Germinal center (tissue), 1 donor: Measurements from ENCODE around the gene STIM1.
"Not testable (repeated sequence)": the region's sequence is repeated elsewhere in the genome, so short reads cannot be mapped to it uniquely, and the experiment has no call there.

Experiments
- DNase-seq: peaks from one replicate; pipeline ENCODE4 v3.0.0; 2012; ENCODE audit warnings: mixed read lengths, low spot score

Gene STIM1

DNA sequence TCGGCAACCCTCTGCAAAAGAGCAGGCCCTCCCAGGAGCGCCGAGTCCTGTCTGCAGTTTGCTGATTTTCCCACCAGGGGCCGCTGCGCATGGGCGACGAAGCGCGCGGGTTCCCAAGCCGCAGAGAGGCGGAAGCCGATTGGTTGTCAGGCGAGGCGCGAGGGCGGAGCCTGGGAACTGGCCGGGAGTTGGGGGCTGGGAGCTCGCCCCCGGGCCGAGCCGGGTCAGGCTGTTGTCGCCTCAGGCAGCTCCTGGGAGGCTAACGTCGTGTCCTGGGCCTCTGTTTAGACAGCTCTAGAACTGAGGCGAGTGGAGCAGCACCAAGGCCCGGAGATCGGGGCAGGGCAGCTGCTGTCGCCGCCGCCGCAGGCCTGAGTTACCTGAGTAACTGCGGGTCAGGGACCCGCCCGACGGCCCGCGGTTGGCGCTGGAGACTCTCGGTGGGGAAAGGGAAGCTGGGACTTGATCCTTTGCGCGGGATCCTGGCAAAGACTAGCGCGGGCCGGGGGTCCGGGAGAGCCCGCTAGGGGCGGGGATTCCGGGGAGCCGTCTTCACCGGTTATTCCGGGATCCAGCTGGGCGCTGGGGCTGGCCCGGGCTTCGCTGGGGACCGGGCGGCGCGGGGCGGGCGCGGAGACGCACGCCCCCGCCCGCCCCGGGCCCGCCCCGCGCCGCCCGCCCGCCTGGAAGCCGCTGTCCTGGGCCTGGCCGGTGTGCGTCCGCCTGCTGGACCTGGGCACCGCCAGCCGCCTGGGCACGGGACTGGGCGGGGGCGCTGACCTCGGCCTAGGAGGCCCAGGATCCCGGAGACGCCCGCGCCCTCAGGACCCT is at the start of gene STIM1:
Gene STIM1, plus strand, starts transcription at position 688 of the 831 bp plus-strand sequence. CDS start 607 bp downstream, outside the sequence.
- DNase-seq, result peak; percentile 92

DNA sequence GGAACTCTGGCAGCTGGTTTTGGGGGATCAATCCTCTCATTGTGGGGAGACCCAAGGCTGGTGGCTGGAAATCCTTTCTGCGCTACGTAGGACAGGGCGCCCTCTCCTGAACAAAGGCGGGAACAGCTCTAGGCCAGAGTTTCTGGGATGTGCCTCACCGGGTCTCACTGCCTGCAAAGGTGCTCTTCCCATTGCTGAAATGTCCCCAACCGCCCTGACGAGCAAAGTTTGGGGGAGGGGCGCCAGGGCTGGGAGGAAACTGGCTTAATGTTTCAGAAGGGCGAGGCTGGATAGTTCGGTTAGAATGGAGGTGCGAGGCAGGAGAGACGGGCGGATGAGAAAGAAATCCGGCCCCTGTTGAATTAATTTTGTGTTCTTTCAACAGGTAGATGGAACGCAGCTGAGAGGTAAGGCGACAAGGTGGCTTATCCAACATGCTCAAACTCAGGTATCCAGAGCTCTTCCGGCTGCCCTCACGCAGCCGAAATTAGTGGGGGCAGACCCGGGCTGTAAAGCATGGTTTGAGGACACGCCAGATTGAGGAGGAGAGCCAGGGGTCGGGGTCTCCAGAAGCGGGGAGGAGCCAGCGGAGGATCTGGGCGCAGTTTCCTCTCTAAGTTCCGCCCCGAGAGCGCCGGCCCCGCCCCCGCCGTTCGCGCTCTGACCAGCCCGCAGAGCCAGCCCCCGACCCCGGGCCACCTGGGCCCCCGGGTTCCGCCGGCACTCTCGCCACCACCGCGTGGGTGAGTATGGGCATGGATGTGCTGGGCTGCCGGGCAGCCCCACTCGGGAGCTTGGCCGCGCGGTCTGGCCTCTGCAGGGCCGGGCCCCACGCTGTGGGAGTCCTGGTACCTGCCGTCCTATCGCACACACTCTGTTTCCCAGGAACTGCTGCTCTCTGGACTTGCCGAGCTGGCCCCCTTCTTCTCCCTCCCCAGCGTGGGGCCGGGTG is 47.3 kb upstream of the STIM1 start, which contains the start of gene PGAP2:
Gene PGAP2, plus strand, starts transcription at position 652 of the 952 bp plus-strand sequence. CDS start 2,700 bp downstream, outside the sequence.
- peak; percentile 80 for DNase-seq

DNA sequence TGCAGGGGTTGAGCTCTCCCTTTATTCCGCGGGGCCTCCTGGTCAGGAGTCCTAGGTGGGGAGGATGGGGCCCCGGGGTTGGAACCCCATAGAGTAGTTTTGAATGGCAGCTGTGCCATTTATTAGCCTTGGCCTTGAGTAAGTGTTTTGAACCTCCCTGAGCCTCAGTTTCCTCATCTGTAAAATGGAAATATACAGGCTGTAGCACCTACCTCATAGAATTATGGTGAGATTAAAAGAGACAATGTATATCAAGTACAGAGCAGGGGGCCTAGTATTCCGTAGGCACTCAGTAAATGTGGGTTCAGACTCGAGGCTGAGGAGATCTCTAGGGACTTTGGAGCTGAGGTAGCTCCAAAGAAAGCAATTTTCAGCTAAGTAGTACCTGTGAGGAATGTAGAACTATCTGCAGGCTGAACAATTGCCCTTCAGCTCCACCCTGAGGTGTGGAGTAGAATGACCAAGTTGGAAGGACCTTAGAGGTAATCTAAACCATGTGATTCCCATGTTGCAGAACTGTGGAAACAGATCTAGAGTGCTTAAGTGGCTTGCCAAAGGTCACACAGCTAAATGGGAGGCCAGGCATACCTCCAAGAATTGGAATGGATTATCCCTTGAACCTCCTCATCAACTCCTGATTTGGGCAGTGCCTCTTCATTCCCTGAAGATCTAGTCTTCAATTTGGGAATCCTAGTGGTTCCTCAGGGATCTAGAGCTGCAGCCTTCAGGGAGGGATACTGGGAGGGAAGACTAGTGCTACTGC is 46.4 kb upstream of the STIM1 start:
- DNase-seq, result peak; percentile 76

DNA sequence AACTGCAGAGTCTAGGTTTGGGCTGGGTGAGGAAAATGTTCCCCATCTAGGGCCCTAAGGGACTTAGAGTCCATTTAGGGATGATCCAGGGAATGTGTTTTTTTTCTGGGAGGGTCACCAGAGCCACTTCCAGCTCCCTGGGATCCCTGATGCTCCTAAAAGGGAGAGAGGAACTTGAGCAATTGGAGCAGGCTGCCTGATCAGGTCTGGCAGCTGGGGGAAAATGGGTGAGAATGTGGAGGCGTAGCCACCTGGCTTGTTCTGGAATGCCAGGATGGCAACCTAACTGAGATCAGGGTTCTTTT is 45.9 kb upstream of the STIM1 start:
- no peak for DNase-seq

DNA sequence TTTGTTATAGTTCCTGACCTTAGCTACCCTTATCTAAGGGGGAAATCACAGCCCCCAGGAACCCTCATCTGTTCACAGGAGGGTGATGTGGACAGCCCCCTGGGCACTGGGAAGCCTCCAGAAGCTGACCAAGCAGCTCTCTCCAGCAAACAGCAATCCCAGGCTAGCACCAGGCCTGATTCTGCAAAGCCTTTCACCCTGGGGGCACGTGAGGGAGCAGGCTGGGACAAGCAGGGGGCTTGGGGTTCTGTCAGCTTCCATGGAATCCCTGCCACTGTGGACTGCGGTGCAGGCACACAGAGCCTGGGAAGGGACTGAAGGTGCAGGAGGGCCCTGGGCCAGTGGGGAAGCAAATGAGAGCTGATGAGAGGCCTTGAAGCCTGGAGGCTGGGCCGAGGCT is 45.0 kb upstream of the STIM1 start:
- DNase-seq, result no peak

DNA sequence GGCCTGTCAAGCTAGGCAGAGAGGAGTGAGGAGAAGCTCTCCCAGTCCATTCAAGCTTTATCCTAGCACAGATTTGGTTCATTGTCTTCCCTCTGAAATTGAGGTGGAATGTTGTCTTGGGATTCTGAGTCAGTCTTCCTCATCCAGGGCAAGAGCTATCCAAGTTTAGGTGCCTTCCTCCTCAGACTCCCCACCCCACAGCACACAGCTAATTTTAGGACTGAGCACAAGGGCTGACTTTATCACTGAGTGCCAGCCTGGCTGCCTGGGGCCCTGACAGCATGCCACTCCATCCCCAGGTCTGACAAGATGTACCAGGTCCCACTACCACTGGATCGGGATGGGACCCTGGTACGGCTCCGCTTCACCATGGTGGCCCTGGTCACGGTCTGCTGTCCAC is 44.5 kb upstream of the STIM1 start:
- DNase-seq, result no peak

DNA sequence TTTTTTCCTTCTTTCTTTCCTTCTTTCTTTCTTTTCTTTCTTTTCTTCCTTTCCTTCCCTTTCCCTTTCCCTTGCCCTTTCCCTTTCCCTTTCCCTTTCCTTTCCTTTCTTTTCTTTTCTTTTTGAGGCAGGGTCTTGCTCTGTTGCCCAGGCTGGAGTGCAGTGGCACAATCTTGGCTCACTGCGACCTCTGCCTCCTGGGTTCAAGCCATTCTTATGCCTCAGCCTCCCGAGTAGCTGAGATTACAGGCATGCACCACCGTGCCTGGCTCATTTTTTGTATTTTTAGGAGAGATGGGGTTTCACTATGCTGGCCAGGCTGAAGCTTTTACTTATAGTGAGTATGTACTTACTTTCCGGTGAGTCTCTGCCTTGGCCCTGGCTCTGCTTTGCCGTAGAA is 40.6 kb upstream of the STIM1 start:
- not testable (repeated sequence) for DNase-seq

DNA sequence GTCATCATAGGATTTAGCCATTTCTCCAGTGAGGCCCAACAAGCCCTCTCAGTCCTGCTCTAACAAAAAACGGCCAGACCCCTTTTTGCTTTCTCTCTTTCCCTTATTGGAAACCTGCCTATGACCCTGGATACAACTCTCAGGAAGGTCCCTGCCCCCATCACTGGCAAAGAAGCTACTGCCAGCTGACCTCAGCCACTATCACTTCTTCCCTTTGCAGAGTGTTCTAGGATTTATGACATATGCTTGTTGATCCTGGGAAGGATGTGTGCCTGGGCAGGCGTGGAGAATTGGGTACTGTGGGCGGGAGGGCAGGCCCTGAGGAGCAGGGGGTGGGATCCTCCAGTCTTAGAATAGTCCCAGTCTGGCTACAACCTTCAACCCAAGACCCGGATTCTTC is 39.6 kb upstream of the STIM1 start:
- no peak for DNase-seq

DNA sequence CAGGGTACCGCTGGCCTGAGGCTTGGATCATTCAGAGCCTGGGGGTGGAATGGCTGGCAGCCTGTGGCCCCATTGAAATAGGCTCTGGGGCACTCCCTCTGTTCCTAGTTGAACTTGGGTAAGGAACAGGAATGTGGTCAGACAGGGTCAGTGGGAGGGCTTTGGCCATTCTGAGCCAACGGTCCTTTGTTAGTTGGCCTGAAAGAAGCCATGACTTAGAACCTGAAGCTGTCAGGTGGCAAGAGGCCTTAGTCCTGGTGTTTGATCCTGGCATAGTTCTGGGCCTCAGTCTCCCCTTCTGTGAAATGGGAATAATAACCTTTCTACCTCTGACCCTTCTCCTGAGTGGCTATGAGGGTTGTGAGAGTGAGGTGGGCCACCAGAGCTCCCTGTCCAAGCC is 38.8 kb upstream of the STIM1 start:
- no peak for DNase-seq

DNA sequence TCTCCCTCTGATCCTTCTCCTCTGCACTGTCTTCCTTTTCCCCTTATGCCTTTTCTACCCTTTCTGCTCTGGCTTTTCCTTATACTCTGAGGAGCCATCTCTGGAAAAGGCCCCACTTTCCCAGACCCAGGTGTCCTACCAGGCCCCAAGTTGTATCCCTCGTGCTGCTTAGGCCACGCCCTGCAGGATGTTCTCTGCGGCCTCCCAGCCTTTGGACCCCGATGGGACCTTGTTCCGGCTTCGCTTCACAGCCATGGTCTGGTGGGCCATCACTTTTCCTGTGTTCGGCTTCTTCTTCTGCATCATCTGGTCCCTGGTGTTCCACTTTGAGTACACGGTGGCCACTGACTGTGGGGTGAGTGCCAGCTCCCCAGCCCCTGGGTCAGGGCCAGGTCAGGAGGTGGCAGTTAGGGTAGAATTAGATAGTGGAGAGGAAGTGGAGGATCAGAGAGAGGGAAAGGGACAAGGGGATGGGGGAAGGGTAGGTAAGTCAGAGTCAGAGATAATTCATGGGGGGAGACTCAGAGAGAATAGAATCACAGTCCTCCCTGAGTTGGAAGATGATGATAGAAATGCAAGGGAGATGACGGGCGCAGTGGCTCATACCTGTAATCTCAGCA is 38.2 kb upstream of the STIM1 start:
- DNase-seq, result no peak

DNA sequence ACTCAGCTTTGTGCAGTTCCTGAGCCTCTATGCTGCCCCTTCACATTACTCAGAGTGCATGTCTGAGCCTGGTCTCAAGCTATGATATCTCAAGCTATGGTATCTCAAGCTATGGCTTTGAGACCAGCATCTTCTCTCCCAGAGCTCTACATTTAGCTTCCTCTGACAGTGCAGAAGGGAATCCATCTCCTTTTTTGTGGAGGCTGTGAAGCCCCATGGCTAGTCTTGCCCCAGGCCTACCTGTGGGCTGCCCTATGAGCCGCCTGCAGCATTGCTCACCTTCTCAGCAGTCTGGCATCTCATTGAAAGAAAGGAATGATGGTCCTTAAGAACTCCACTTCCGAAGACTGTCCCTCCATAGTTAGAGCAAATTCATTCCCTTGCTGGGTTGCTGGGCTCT is 34.5 kb upstream of the STIM1 start:
- DNase-seq, result no peak

DNA sequence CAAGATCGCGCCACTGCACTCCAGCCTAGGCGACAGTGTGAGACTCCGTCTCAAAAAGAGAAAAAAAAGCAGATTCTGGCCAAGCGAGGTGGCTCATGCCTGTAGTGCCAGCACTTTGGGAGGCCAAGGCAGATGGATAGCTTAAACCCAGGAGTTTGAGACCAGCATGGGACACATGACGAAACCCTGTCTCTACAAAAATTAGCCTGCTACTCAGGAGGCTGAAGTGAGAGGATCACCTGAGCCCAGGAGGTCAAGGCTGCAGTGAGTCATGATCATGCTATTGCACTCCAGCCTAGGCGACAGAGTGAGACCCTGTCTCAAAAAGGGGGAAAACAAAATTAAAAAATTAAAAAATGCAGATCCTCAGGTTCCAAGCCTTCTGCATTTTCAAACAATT is 33.2 kb upstream of the STIM1 start:
- no peak for DNase-seq

DNA sequence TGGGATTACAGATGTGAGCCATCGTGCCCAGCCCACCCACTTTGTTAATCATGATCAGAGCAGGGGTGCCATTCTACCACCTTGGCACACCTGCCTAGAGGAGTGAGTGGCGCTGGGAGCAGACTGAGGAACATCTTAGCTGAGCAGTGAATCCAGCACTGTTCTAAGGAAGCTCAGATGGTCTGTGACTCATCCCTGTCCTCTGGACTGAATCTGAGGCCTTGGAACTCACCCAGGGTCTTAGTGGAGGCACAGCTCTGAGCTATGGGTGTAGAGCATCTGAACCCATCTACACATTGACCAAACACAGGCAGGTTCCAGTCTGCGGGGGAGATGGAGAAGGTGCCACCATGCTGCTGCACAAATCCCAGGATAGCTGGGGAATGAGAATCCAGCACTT is 32.2 kb upstream of the STIM1 start:
- no peak for DNase-seq

DNA sequence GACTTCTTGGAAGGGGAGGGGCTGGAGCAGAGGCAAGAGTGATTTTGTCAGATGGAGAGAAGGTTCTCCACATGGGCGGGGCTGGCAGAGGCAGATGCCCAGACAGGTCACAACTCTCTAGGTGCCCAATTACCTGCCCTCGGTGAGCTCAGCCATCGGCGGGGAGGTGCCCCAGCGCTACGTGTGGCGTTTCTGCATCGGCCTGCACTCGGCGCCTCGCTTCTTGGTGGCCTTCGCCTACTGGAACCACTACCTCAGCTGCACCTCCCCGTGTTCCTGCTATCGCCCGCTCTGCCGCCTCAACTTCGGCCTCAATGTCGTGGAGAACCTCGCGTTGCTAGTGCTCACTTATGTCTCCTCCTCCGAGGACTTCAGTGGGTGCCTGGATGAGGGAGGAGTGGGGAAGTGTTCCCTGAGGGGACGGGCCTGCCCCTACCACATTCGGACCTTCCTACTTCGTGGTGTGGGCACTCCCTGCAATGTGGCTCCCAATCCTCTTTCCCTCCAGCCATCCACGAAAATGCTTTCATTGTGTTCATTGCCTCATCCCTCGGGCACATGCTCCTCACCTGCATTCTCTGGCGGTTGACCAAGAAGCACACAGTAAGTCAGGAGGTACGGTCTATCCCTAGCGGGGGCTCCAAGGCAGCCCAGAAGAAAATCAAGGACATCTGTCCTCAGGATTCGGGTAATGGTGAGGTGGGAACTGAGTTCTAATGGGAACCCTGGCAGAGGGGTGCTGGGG is 31.5 kb upstream of the STIM1 start:
- DNase-seq, result no peak

DNA sequence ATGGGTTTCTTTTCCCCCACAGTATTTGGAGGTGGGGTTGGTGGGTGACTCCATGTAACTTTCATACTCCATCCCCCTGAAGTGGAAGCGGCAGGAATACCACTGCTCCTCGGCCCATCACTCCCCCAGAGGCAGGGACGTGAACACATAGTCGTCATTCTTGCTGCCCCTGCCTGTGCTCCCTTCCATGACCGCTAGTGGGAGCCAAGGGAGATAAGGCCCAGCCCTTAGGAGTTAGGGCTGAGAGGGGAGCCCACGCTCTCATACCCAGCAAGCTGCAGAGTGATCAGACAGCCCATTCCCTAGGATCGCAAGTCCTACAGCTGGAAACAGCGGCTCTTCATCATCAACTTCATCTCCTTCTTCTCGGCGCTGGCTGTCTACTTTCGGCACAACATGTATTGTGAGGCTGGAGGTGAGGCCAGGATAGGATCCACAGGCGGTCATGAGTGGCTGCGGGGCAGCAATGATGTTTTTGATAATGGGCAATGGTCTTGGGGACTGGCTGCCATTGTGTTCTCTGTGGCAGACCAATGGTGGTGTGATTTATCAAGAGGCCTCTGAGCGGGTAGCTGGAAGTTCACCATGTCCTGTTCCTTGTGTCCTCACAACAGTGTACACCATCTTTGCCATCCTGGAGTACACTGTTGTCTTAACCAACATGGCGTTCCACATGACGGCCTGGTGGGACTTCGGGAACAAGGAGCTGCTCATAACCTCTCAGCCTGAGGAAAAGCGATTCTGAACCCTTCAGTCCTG is 30.6 kb upstream of the STIM1 start:
- DNase-seq, result peak; percentile 82

DNA sequence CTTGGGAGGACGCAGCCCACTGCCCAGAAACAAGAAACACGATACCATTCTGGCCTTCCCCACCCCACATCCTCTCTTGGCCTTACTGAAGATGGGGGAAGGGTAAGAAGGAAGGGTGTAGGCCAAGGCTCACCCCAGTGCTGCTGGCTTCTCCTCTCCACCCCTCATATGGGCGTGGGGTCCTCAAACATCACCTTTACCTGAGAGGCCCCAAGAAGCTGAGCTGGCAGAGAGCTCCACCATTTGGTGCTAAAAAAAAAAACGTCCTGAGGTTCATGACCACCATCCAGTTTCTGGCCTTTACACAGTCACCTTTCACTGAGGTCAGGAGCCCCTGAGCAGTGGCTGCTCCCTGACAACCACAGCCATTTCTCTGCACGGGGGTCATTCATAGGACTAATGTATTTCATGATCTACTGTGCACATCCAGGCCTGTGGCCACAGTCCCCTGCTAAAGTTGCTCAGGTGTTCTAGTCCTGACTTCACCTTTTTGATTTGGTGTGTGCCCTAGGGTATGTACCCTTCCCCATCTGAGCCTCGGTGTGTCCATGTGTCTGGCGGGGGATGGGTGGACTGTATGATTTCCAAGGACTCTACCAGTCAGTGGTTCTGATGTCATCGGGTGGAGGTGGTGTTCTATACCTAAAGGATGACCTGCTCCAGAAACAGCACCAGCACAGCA is 29.9 kb upstream of the STIM1 start:
- DNase-seq, result no peak

DNA sequence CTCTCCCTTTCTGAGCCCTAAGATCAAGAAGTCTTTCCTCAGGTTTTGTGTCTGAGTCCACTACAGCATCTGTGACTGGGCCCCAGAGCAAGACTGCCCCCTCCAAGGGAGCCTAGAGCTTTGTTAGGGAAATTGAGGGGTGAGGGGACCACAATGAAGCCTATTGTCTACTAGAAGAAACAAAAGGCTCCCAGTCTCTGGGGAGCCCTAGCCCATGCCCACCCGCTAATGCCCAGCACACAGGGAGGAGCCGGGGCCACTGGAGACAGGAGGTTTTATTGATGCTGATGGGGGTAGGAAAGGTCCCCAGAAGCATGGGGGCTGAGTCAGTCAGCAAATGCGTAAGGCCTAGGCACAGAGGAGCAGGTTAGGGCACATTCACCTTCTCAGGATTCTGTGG is 28.7 kb upstream of the STIM1 start:
- DNase-seq, result no peak

DNA sequence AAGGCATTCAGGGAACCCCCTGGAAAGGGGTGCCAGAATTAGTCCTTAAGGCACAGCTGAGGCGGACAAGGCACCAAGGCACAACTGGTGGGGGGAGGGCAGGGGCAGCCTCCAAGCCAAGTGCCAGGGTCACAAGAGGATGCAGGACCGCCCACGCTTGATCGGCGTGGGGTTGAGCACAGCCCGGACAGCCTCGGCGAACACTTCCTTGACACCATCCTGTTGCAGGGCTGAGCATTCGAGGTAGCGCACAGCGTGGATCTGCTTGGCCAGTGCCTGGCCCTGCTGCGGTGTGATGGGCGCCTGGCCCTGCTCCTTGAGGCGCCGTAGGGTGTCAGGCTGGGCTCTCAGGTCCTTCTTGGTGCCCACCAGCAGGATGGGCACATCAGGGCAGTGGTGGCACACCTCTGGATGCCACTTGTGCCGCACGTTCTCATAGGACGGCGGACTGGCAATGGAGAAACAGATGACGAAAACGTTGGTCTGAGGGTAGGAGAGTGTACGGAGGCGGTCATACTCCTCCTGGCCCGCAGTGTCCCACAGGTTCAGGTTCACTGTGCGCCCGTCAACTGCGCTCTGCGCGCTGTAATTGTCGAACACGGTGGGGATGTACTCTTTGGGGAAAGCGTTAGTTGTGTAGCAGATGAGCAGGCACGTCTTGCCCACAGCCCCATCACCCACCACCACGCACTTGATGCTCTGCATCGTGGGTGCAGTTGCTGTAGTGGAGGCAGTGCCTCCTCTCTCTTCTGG is 27.9 kb upstream of the STIM1 start:
- no peak for DNase-seq

DNA sequence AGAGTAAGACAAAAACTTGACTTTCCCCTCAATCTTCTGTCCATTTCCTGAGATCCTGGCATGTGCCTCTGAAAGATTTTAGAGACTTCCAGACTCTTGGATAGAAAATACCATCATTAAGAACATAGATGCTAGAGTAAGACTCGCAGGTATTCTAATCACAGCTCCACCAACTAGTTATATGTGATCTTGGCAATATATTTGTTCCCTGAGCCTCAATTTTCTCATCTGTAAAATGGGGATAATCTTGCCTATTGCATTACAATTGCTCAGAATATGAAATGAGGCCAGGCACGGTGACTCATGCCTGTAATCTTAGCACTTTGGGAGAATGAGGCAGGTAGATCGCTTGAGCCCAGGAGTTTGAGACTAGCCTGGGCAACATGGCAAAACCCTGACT is 25.4 kb upstream of the STIM1 start:
- DNase-seq, result no peak
